Kasumi-1 (cell line): Measurements from ENCODE around the gene SURF1.
"Not testable (repeated sequence)": the region's sequence is repeated elsewhere in the genome, so short reads cannot be mapped to it uniquely, and the experiment has no call there.

Experiments
- DNase-seq, 2 experiments: peaks; one replicate each; lab custom pipeline; 2025; lab: John Stamatoyannopoulos, UW

The SURF1 gene

DNA sequence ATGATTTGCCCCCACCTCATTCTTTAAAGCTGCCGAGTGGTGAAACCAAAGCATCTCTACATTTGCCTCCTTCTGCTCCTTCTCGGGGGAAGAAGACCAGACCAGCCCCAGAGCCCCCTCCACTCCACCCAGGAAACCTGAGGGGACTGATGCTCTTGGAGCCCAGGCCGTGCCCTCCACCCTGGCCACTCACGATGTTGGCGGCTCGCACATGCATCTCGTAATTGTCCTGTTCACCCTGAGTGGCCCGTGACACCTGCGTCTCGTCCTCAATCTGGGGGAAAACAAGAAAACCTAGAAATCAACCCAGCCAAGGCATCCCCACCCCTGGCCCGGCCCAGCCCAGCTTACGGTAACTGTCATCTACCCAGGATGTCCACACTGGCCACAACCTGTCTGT lies 11.3 kb downstream of the SURF1 start:
- no peak for DNase-seq

GRCh38 chr9:133344071-133344470 lies 12.2 kb downstream of the SURF1 start:
- no peak for DNase-seq

DNA sequence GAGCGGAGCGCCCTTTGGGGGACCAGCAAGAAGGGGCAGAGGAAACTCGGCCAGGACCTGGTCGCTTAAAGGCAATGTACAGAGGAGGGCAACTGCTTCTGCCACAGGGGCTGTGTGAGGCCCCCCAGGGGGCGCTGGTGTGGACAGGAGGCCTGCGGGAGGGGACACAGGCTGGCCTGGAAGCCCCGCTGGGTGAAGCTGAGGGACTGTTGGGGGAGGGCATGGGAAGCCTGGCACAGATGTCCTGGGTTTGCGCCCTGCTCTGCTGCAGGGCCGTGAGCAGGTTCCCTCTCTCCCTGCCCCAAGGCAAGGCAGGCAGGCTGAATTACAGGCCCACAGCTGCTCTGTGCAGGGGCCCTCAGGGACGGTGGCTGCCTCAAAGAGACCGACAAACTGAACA lies 13.7 kb downstream of the SURF1 start:
- DNase-seq = no peak

DNA sequence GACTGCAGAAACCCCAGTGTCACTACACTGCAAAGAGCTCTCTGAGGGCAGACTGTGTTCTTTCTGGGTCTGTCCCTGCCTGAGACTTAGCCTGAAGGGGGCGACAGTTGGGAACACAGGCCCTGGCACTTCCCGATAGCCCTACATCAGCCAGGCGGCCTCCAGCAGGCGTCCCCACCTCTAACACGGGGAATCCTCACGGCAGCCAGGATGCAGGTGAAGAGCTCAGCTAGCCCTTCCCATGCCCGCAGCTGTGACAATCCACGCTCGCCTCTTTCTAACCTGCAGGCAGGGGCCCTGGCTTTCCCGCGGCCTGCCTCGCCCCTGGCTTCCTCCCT lies 14.2 kb downstream of the SURF1 start:
- no peak for DNase-seq

- DNase-seq = peak; percentile 47 to 49
Observed at GRCh38 chr9:133341369-133342068, 14.8 kb downstream of the SURF1 start.

- no peak for DNase-seq
Observed at GRCh38 chr9:133340916-133341315, 15.4 kb downstream of the SURF1 start.

DNA sequence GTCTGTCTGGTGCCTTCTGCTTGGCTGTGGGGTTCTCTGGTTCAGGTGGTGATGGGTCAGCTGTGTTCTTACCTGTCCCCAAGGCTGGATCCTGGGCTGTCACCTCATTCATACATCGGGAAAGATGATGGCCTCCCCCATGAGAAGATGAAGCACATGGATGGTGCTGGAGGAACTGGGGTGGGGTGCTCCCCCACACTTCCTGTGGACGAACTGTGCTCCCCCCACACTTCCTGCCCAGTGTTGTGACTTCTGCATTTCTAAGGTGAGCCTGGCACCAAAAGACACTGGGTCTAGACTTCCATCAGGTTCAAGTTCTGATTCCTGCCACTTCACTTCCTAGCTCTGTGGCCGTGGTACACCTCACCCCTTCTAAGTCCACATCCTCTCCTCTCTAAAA lies 16.0 kb downstream of the SURF1 start:
- peak; percentile 59 to 64 for DNase-seq

GRCh38 chr9:133339641-133340040 lies 16.6 kb downstream of the SURF1 start:
- no peak for DNase-seq

- peak; percentile 91 for DNase-seq
Observed at GRCh38 chr9:133335924-133336811, 20.1 kb downstream of the SURF1 start, which contains the start of gene SURF6. SURF6 (minus strand) TSS chr9:133336188; CDS start chr9:133336132, 56 bp downstream.

DNA sequence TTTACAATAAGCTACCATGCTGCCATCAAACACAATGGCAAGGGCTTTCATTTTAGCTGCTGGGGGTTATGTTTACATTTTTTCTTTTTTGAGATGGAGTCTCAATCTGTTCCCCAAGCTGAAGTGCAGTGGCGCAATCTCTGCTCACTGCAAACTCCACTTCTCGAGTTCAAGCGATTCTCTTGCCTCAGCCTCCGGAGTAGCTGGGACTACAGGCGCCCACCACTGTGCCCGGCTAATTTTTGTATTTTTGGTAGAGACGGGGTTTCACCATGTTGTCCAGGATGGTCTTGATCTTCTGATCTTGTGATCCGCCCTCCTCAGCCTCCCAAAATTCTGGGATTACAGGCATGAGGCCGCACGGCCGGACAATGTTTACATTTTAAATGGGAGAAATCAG lies 21.4 kb downstream of the SURF1 start:
- not testable (repeated sequence) for DNase-seq

DNA sequence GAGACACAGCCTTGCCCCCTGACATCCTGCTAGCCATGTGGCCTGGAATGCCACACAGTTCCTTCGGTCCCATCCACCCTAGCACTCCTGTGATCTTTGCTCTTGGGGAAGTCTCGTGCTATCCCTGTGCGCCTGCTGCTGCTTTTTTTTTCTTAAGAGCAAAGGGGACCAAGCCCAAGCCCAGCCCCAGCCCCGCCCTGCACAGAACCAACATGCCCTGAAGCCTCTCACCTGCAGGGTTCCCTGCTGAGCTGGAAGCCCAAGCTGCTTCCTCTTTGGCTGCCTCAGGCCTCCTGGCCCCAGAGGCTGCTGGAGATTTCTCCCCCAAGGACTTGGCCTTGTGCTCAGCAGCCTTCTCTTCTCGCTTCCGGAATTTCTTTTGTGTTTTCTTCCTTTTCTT lies 22.1 kb downstream of the SURF1 start:
- no peak for DNase-seq

- DNase-seq = no peak
Observed at GRCh38 chr9:133333566-133333965, 22.7 kb downstream of the SURF1 start.

GRCh38 chr9:133333011-133333410 lies 23.3 kb downstream of the SURF1 start:
- no peak for DNase-seq

GRCh38 chr9:133332381-133332730 lies 23.9 kb downstream of the SURF1 start:
- DNase-seq = no peak

DNA sequence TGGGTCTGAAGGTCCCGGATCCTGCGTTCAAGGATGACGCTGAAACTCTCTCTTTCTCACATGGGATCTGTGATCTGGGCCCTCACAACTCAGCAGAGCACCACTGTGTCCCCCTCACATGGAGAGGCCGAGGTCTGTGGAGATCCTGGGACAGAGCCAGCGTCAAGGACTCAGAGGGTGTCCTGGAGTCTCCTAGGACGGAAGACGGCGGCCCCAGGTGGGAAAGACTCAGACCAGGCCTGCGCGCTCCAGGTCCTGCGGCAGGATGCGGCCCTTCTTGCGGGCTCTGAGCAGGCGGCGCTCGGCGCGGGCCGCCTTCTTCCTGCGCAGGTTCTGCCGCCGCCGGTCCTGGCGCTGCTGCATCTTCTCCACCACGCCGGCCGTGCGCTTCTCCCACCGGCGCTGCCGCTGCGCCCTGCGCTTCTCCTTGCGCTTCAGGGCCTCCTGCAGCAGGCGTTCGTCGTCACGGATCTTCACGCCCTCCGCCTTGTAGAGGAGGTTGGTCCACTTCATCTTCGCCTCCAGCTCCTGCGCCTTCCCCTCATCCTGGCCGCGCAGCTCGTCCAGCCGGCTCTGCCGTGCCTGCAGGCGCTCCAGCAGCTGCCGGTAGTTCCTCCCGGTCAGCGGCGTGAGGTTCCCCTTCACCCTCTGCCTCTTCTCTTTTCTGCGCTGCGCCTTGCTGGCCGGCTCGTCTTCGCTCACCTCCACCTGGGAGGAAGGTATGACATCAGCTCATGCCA lies 24.5 kb downstream of the SURF1 start:
- no peak for DNase-seq

DNA sequence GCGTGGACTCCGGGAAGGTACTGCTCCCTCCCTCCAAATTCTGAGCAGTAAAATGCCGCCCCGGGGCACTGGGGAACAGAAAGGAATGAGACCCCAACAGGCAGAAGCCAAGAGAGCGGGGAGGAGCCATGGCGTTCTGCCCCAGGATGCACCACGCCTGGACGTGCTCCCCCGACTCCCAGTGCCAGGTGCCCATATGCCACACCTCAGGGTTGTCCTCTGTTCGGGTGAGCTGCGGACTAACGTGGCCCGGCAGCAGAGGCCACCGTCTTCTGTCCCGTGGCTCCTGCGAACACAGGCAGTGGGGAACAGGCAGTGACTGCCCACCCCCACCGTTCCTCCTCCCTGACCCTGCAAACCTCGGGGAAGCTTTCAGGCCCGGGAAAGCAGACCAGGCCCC lies 25.1 kb downstream of the SURF1 start:
- DNase-seq = no peak

- DNase-seq = peak in 1 of 2 experiments; percentile 24
Observed at GRCh38 chr9:133329306-133330156, 26.8 kb downstream of the SURF1 start.

GRCh38 chr9:133327834-133328484 lies 28.3 kb downstream of the SURF1 start:
- no peak for DNase-seq

DNA sequence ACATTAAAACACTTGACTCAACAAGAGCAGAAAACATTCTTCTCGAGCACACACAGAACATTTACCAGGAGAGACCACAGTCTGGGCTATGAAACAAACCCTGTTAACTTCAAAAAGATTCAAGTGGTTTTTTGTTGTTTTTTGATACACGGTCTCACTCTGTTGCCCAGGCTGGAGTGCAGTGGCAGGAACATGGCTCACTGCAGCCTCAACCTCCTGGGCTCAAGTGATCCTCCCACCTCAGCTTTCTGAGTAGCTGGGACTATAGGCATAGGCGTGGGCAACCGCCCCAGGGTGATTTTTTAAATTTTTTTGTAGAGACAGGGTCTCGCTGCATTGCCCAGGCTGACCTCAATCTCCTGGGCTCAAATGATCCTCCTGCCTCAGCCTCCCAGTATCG lies 29.3 kb downstream of the SURF1 start:
- DNase-seq = not testable (repeated sequence)

GRCh38 chr9:133323991-133324703 lies 32.1 kb downstream of the SURF1 start:
- DNase-seq = no peak

DNA sequence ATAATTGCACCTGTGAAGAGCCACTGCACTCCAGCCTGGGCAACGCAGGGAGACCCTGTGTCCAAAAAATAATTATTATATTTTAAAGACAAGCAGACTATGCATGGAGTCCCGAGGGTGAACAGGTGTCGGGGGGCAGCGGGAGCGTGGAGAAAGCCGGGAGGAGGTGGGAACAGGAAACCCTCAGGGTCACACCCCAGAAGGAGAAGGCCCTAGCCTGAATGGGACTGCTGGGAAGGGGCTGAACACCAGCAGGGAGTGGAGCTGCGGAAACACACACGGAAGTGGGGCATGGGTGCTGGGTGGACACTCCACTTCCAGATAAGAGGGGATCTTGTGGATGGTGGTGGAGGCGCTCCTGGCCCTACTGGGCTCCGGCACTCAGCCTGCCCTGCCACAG lies 33.1 kb downstream of the SURF1 start:
- DNase-seq = no peak
